H1 (cell line): Measurements from ENCODE around the gene IQCM. TPM values are rescaled to one million over a fixed set of nuclear protein-coding genes. Genes with fewer than 3 reads are reported as not detected.

Experiments used
- CTCF ChIA-PET: fragments of 300-600 bp; sonication (Branson Sonifier 250); formaldehyde crosslinking; loops from one replicate; lab custom pipeline; 2021; ENCODE audit not compliant: partially characterized antibody; lab: Charles Lee
- POLR2A ChIA-PET: fragments of 300-600 bp; sonication (Branson Sonifier 250); formaldehyde crosslinking; loops from one replicate; lab custom pipeline; 2021; ENCODE audit warnings: inconsistent platforms; ENCODE audit not compliant: partially characterized antibody; lab: Charles Lee
- DNase-seq, 2 experiments: peaks; one replicate each; pipeline versions ENCODE4 v3.0.0 to v3.0.0-alpha.2; 2010 to 2022; ENCODE audit warnings: low spot score in 2 of 2, low read depth in 1 of 2, mixed read lengths in 1 of 2
- FAIRE-seq: peaks from 2 replicates; lab custom pipeline; 2011; peaks lifted over from hg19 to GRCh38; lab: Jason Lieb, UNC
- H2AFZ ChIP-seq: 2 replicates; pipeline ENCODE4 v1.8.1; 2012; ENCODE audit warnings: low read length, inconsistent platforms
- H2AK5ac ChIP-seq: 2 replicates; pipeline ENCODE4 v1.6.1; 2013; ENCODE audit warnings: low read depth, low read length
- H2BK120ac ChIP-seq: replicated peaks from 2 replicates; pipeline ENCODE3; 2013; ENCODE audit warnings: low read depth, low read length, inconsistent platforms
- H2BK12ac ChIP-seq: 2 replicates; pipeline ENCODE4 v1.6.1; 2013; ENCODE audit warnings: low read depth, low read length
- H2BK15ac ChIP-seq: 2 replicates; pipeline ENCODE4 v1.6.1; 2013; ENCODE audit warnings: low read length
- H2BK20ac ChIP-seq: 2 replicates; pipeline ENCODE4 v1.6.1; 2013; ENCODE audit warnings: low read length
- H2BK5ac ChIP-seq: 2 replicates; pipeline ENCODE4 v1.6.1; 2013; ENCODE audit warnings: low read depth, low read length
- H3K14ac ChIP-seq: 2 replicates; pipeline ENCODE4 v1.6.1; 2013; ENCODE audit warnings: inconsistent platforms; ENCODE audit not compliant: insufficient read length
- H3K18ac ChIP-seq: 2 replicates; pipeline ENCODE4 v1.6.1; 2013; ENCODE audit warnings: low read length; ENCODE audit errors: extremely low read depth
- H3K23ac ChIP-seq: 2 replicates; pipeline ENCODE4 v1.6.1; 2013; ENCODE audit warnings: inconsistent platforms; ENCODE audit not compliant: insufficient read length
- H3K23me2 ChIP-seq: 2 replicates; pipeline ENCODE4 v1.6.1; 2013; ENCODE audit warnings: low read depth, low read length
- H3K27ac ChIP-seq: 2 replicates; pipeline ENCODE4 v1.6.1; 2011; ENCODE audit warnings: low read depth, low read length, inconsistent platforms
- H3K27me3 ChIP-seq, 4 experiments: replicated peaks in 1 of 4; 1 replicate in 1 of 4; 2 replicates in 3 of 4; pipeline versions ENCODE4 v1.6.1 to v1.8.1; 2011 to 2013; ENCODE audit warnings: low read length in 3 of 4, mild to moderate bottlenecking in 3 of 4, inconsistent platforms in 2 of 4, mixed read lengths in 2 of 4, moderate library complexity in 1 of 4; ENCODE audit not compliant: control insufficient read depth in 3 of 4, insufficient read depth in 3 of 4; ENCODE audit errors: extremely low read depth in 1 of 4
- H3K36me3 ChIP-seq, 4 experiments: 2 replicates each; pipeline versions ENCODE4 v1.6.1 to v1.8.1; 2011 to 2013; ENCODE audit warnings: mild to moderate bottlenecking in 4 of 4, low read length in 3 of 4, moderate library complexity in 2 of 4, control low read depth in 1 of 4, inconsistent platforms in 1 of 4; ENCODE audit not compliant: insufficient read depth in 4 of 4, control insufficient read depth in 2 of 4
- H3K4ac ChIP-seq: replicated peaks from 2 replicates; pipeline ENCODE3; 2013; ENCODE audit warnings: low read length, low read depth, mixed read lengths, inconsistent platforms; ENCODE audit not compliant: insufficient read length
- H3K4me1 ChIP-seq, 4 experiments: replicated peaks in 1 of 4; 1 replicate in 1 of 4; 2 replicates in 3 of 4; pipeline versions ENCODE4 v1.6.1 to v1.8.1; 2011 to 2013; ENCODE audit warnings: low read length in 3 of 4, inconsistent platforms in 2 of 4, mixed read lengths in 1 of 4; ENCODE audit not compliant: insufficient read depth in 4 of 4, control insufficient read depth in 3 of 4
- H3K4me2 ChIP-seq, 2 experiments: 2 replicates each; pipeline versions ENCODE4 v1.6.1 to v1.8.1; 2011 to 2013; ENCODE audit warnings: low read depth in 2 of 2, low read length in 2 of 2, control low read depth in 1 of 2, inconsistent platforms in 1 of 2, mild to moderate bottlenecking in 1 of 2; ENCODE audit not compliant: insufficient read depth in 1 of 2
- H3K4me3 ChIP-seq, 4 experiments: fragments of 200-600, 300-600 bp in 1 of 4; sonication (generic), shearing (Covaris generic), sonication (Bioruptor Twin) in 1 of 4; 2 replicates each; pipeline versions ENCODE4 v1.5.1 to v1.8.1; 2011 to 2016; ENCODE audit warnings: low read length in 4 of 4, low read depth in 3 of 4, control low read depth in 2 of 4, inconsistent platforms in 2 of 4, mild to moderate bottlenecking in 2 of 4, mixed read lengths in 1 of 4, moderate library complexity in 1 of 4; ENCODE audit not compliant: insufficient read depth in 2 of 4; ENCODE audit errors: extremely low read depth in 1 of 4
- H3K56ac ChIP-seq: replicated peaks from 2 replicates; pipeline ENCODE3; 2013; ENCODE audit warnings: low read depth, mild to moderate bottlenecking, mixed read lengths, low read length, inconsistent platforms; ENCODE audit not compliant: insufficient read length
- H3K79me1 ChIP-seq: 2 replicates; pipeline ENCODE4 v1.6.1; 2013; ENCODE audit warnings: low read depth, low read length, control low read depth
- H3K79me2 ChIP-seq, 2 experiments: 2 replicates each; pipeline versions ENCODE4 v1.6.1 to v1.8.1; 2012 to 2013; ENCODE audit warnings: low read length in 2 of 2, mild to moderate bottlenecking in 2 of 2, inconsistent platforms in 1 of 2; ENCODE audit not compliant: insufficient read depth in 2 of 2, control insufficient read depth in 1 of 2
- H3K9ac ChIP-seq, 4 experiments: replicated peaks in 1 of 4; 1 replicate in 1 of 4; 2 replicates in 3 of 4; pipeline versions ENCODE4 v1.6.1 to v1.8.1; 2011 to 2013; ENCODE audit warnings: low read depth in 3 of 4, low read length in 3 of 4, control low read depth in 2 of 4, mild to moderate bottlenecking in 2 of 4, moderate library complexity in 2 of 4, inconsistent platforms in 1 of 4; ENCODE audit errors: extremely low read depth in 1 of 4
- H3K9me3 ChIP-seq, 2 experiments: 2 replicates each; pipeline versions ENCODE4 v1.6.1 to v1.8.1; 2012 to 2013; ENCODE audit warnings: mild to moderate bottlenecking in 2 of 2, moderate library complexity in 2 of 2, control low read depth in 1 of 2, inconsistent platforms in 1 of 2, low read depth in 1 of 2, low read length in 1 of 2, mixed read lengths in 1 of 2; ENCODE audit not compliant: insufficient read depth in 2 of 2
- H4K20me1 ChIP-seq, 2 experiments: replicated peaks in 1 of 2; 2 replicates each; pipeline versions ENCODE3 to v1.8.1; 2011 to 2013; ENCODE audit warnings: inconsistent platforms in 2 of 2, low read length in 2 of 2, mild to moderate bottlenecking in 1 of 2; ENCODE audit not compliant: insufficient read depth in 2 of 2, control insufficient read depth in 1 of 2
- H4K5ac ChIP-seq: 2 replicates; pipeline ENCODE4 v1.6.1; 2013; ENCODE audit warnings: low read length, low read depth, mixed read lengths, inconsistent platforms; ENCODE audit not compliant: insufficient read length
- H4K8ac ChIP-seq: 2 replicates; pipeline ENCODE4 v1.8.0; 2013; ENCODE audit warnings: mild to moderate bottlenecking, moderate library complexity, low read length, inconsistent platforms; ENCODE audit not compliant: insufficient read depth; ENCODE audit errors: extremely low read depth
- H4K91ac ChIP-seq: replicated peaks from 2 replicates; pipeline ENCODE3; 2013; ENCODE audit warnings: low read length, mixed read lengths, inconsistent platforms; ENCODE audit not compliant: insufficient read length
- MAFK ChIP-seq: IDR thresholded peaks from 2 replicates; pipeline ENCODE4 v1.6.1; 2012; ENCODE audit warnings: low read depth, mild to moderate bottlenecking, improper control_type of control experiment, low read length
- NANOG ChIP-seq: IDR thresholded peaks from 2 replicates; pipeline ENCODE4 v1.6.1; 2011; ENCODE audit warnings: low read length, low read depth, mild to moderate bottlenecking, inconsistent platforms; ENCODE audit not compliant: insufficient read depth, poor library complexity, severe bottlenecking
- WGBS, 2 experiments: shearing (Covaris generic) in 1 of 2; methylation state at CpG; one replicate each; pipeline versions ENCODE4 v1.1.6 to v1.1.7; 2013 to 2015; ENCODE audit warnings: low lambda C conversion rate in 2 of 2, mixed read lengths in 2 of 2, inconsistent platforms in 1 of 2, low coverage in 1 of 2, missing lambda C conversion rate in 1 of 2; ENCODE audit not compliant: insufficient replicate concordance in 2 of 2, insufficient coverage in 1 of 2, insufficient read length in 1 of 2; ENCODE audit errors: extremely low coverage in 1 of 2, missing lambda C conversion rate in 1 of 2; 5-methylcytosine and 5-hydroxymethylcytosine counted together
- long read RNA-seq, 2 experiments: library from RNA in 1 of 2; library from capped mRNA in 1 of 2; stranded (forward); transcript quantifications; one replicate each; pipeline ENCODE4 v2.0.0, GENCODE V29; 2021; ENCODE audit warnings: inconsistent platforms in 1 of 2
- polyA minus RNA-seq, 3 experiments: library from RNA; depleted of rRNA, polyadenylated mRNA; stranded (reverse); fragments of >200 nt; gene quantifications; 1 replicate in 2 of 3; 2 replicates in 1 of 3; pipeline ENCODE4 v1.2.3, GENCODE V29; 2011
- polyA plus RNA-seq, 7 experiments: library from polyadenylated mRNA; depleted of rRNA in 3 of 7; stranded (reverse) in 5 of 7; unstranded in 2 of 7; fragments of >200 nt in 5 of 7; fragments of 200-250 nt in 2 of 7; gene quantifications; 1 replicate in 5 of 7; 2 replicates in 1 of 7; 4 replicates in 1 of 7; pipeline versions ENCODE4 v1.2.1 to v1.2.3, GENCODE V29; 2011 to 2013; ENCODE audit warnings: missing spikeins in 2 of 7, mixed read lengths in 2 of 7
- total RNA-seq: library from RNA; stranded (reverse); fragmentation: NEBNext Ultra II Directional; extraction: Animal tissue kit (Norgen Biotek cat#: 25700); gene quantifications from 2 replicates; pipeline ENCODE4 v1.2.1, GENCODE V29; 2021

IQCM gene
- total RNA-seq = not detected in 2 replicates
- polyA plus RNA-seq (2011; rRNA removed) = not detected in 2 replicates
- polyA plus RNA-seq (2011; cell fraction: cytosol; rRNA removed) = not detected
- not detected for polyA plus RNA-seq (2011; cell fraction: nucleus; rRNA removed)
- not detected in 4 replicates for polyA plus RNA-seq (2012, experiment 1 of 2)
- polyA plus RNA-seq (2012, experiment 2 of 2) = not detected
- not detected for polyA plus RNA-seq (2013, experiment 1 of 2)
- polyA plus RNA-seq (2013, experiment 2 of 2) = 0.06 TPM
- polyA minus RNA-seq (2011; rRNA and poly(A)+ RNA removed) = not detected in 2 replicates
- not detected for polyA minus RNA-seq (2011; cell fraction: cytosol; rRNA and poly(A)+ RNA removed)
- 1.4 TPM for polyA minus RNA-seq (2011; cell fraction: nucleus; rRNA and poly(A)+ RNA removed)
- long read RNA-seq, experiment 1 = 0 reads
- long read RNA-seq, experiment 2 = 0 reads

GRCh38 chr4:149815743-149816142 lies at the start of gene IQCM:
Gene IQCM (minus strand): TSS chr4:149815843. CDS start chr4:149742691, 73,152 bp downstream.
- Histone ChIP-seq H2AFZ (no peak within 1 kb of the TSS), H2BK120ac (no peak within 1 kb of the TSS), H4K91ac (no peak within 1 kb of the TSS), H3K4ac (no peak within 1 kb of the TSS), H2BK15ac (no peak within 1 kb of the TSS), H4K5ac (no peak within 1 kb of the TSS), H2BK20ac (no peak within 1 kb of the TSS), H3K4me2 (no peak within 1 kb of the TSS), H3K14ac (no peak within 1 kb of the TSS), H3K9me3 (no peaks in the 10 kb centered on the region), H3K36me3 (no peaks in the 10 kb centered on the region), H3K79me1 (no peaks in the 10 kb centered on the region), H3K23ac (no peak within 1 kb of the TSS), H3K27ac (no peak within 1 kb of the TSS), H4K8ac (no peak within 1 kb of the TSS), H3K4me1 (no peaks in the 10 kb centered on the region), H3K4me3 (no peak within 1 kb of the TSS), H2BK5ac (no peak within 1 kb of the TSS), H2AK5ac (no peak within 1 kb of the TSS), H3K27me3 (no peaks in the 10 kb centered on the region), H4K20me1 (no peaks in the 10 kb centered on the region), H3K56ac (no peak within 1 kb of the TSS), H3K79me2 (no peaks in the 10 kb centered on the region), H3K9ac (no peak within 1 kb of the TSS), H3K18ac (no peak within 1 kb of the TSS), H3K23me2 (no peaks in the 10 kb centered on the region), H2BK12ac (no peak within 1 kb of the TSS)
- FAIRE-seq = no peak
- ChIA-PET POLR2A (no interaction called here), CTCF (no interaction called here)
- WGBS, 2 experiments = 86% methylated on average over 1 of the region's 1 CpG; no CpG with 5 or more reads in 1 of the 2 experiments
- no peak for DNase-seq
- TF ChIP-seq NANOG (no peak), MAFK (no peak)
